ENCODE data around the gene ZFAND3.

- TF ChIP-seq POLR2A (IDR thresholded peaks at IDR 0.05) = no peak
- TF ChIP-seq CTCF (IDR thresholded peaks at IDR 0.05) = no peak
- TF ChIP-seq POLR2AphosphoS5 (IDR thresholded peaks at IDR 0.05) = no peak
These were observed 371.9 kb downstream of the ZFAND3 start for GRCh38 chr6:38191418-38191817.
